Measurements from ENCODE around the gene NNT.
"Not testable (repeated sequence)": the region's sequence is repeated elsewhere in the genome, so short reads cannot be mapped to it uniquely, and the experiment has no call there.

The NNT gene

GRCh38 chr5:43728581-43728980, 125.6 kb downstream of the NNT start:
- DNase-seq, result no peak

GRCh38 chr5:43729846-43730478, 127.0 kb downstream of the NNT start:
- DNase-seq, result peak in 1 of 2 donors; percentile 50

- DNase-seq, result no peak
Measured at GRCh38 chr5:43730832-43731342, 127.9 kb downstream of the NNT start.

- no peak for DNase-seq
Measured at GRCh38 chr5:43731573-43731972, 128.6 kb downstream of the NNT start.

GRCh38 chr5:43745923-43746548, 143.1 kb downstream of the NNT start:
- DNase-seq, result not testable (repeated sequence)

GRCh38 chr5:43750809-43751208, 147.8 kb downstream of the NNT start:
- DNase-seq, result no peak

GRCh38 chr5:43753069-43753468, 150.1 kb downstream of the NNT start:
- DNase-seq, result no peak

All from hippocampal formation (tissue), 2 donors.